ENCODE results near the gene TDRKH.
"Not testable (repeated sequence)": the region's sequence is repeated elsewhere in the genome, so short reads cannot be mapped to it uniquely, and the experiment has no call there.

Gene TDRKH

DNA sequence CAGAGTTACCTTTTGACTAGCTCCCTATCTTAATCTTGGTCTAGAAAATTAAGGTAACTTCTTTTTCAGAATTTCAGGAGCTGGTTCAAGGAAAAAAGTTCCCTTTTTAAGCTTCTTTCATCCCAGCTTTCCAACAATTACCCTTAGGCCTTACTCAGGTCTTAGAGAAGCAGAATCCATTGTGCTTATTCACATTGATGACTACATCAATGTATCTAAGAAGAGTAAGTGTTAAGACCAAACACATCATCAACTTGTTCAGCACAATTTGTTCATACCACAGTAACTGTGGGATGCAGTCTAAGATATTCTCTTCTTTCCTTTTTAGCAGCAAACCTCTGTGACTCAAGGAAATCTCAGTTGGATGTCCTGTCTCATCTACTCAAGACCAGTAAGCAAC, 31.1 kb downstream of the TDRKH start:
- no peak for DNase-seq

DNA sequence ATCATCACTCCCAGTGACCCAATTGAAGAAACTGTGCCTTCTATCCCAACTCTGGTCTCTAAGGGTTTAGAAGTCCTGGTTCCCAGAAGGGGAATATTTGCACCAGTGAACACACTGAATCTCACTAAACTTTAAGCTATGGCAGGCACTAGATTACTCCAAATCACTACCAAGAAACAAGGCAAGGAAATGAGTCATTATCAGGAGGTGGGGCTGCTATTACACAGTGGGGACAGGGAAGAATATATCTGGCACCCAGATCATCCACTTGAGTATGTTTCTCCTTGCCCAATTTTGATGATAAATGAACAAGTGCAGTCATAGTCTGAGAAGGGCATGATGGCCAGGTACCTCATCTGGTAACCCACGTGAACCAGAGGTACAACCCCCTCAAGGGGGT, 34.0 kb downstream of the TDRKH start:
- DNase-seq: no peak

DNA sequence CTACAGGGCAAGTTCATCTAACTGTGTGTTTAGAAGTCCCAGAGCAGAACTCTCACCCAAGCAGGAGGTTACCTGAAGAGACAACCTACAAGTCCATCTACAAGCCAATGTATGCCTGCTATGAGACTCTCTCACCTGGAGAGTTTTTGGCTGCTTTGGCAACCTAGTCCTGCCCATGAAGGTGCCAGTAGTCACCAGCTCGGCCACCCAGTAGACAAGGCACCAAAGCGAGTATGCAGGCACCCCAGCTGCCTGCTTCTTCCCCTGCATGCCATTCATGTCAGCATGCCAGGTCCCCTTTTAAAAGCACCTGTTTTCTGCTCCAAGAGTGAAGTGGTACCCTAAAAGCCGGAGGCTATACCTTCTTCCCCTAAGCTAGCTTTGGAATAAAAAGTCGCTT, 48.8 kb downstream of the TDRKH start:
- DNase-seq: no peak

DNA sequence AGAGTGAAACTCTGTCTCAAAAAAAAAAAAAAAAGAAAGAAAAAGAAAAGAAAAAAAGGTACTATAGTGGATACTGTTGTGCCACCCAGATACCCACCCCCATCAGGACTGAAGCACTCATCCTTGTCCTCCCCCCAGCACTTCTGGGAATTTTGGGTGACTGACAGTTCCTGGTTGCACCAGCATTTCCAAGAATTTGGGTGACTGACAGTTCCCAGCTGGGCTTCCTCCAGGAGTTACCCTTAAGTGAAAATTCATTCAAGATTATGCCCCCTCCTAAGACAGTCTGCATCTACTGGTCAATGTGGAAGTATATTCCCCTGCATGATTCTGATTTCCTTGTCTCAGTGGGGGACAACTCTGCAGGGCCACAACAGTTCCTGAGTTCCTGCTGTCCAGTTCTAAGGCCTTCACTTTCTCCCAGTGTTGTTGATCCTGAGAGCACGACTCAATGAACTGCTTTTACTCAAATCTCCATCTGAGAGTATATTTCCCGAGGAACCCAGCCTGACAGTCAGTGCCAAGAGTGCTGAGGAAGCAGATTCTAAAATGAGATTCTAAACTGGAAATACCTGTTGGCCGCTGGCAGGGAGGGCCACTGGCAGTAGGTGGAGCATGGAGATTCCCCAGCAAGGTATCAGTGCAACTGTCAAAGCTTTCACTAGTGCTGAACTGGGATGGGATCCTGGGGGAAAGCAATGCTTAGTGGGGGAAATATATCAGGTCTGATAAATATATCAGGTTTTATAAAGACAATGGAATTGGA, 50.5 kb downstream of the TDRKH start:
- DNase-seq: no peak

DNA sequence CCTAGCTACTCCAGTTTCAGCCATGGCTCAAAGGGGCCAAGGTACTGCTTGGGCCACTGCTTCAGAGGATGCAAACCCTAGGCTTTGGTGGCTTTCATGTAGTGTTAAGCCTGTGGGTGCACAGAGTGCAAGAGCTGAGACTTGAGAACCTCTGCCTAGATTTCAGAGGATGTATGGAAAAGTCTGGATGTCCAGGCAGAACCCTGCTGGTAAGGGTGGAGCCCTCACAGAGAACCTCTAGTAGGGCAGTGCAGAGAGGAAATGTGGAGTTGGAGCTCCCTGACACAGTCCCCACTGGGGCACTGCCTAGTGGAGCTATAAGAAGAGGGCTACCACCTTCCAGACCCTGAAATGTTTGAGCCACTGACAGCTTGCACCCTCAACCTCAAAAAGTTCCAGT, 52.8 kb downstream of the TDRKH start:
- no peak for DNase-seq

DNA sequence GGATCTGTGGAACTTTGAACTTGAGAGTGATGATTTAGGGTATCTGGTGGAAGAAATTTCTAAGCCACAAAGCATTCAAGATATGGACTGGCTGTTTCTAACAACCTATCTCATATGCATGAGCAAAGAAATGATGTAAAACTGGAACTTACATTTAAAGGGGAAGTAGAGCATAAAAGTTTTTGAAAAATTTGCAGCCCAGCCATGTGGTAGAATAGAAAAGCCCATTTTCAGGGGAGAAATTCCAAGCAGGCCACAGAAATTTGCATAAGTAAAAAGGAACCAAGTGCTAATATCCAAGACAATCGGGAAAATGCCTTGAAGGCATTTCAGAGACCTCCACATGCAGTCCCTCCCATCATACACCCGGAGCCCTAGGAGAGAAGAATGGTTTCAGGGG, 53.3 kb downstream of the TDRKH start:
- DNase-seq: no peak

DNA sequence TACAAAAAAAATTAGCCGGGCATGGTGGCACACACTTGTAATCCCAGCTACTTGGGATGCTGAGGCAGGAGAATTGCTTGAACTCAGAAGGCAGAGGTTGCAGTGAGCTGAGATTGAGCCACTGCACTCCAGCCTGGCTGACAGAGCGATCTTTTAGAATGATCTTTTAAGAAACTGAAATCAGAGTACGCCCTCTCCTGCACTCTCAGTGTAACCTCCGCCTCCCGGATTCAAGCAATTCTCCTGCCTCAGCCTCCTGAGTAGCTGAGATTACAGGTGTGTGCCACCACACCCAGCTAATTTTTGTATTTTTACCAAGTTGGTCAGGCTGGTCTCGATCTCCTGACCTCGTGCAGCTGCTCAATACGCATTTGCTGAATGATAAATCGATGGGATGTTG, 56.3 kb downstream of the TDRKH start:
- DNase-seq: not testable (repeated sequence)

DNA sequence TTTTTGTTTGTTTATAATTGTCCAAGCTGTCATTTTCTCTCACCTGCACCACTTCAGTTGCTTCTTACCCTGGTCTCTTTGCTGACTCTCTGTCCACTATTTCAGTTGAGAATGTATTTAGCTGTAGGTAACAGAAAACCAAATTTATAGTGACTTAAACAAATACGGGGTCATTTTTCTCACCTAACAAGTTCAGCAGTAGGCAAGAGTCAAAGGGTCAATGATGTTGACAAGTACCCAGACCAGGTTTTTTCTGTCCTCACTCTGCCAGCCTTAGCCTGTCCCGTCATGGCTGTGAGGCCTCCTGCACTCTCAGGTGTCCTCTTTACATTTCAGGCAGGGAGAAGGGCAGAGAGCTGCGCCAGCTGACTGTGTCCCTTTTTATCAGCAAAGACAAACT, 57.2 kb downstream of the TDRKH start:
- DNase-seq: no peak

DNA sequence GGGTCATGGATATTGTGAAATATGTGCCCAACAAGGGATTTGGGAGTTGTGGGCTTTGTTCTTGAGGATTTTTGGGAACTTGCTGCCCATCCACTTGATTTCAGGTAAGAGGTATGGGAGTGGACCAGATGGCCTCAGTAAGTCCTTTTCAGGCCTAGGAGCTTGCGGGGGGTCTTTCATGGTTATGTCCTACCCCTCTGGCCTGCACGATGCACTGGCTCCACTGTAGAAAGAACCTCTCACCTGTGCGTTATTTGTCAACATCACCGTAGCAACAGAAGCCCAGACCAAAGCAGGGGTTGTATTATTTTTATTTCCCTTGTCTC, 60.4 kb downstream of the TDRKH start:
- no peak for DNase-seq

DNA sequence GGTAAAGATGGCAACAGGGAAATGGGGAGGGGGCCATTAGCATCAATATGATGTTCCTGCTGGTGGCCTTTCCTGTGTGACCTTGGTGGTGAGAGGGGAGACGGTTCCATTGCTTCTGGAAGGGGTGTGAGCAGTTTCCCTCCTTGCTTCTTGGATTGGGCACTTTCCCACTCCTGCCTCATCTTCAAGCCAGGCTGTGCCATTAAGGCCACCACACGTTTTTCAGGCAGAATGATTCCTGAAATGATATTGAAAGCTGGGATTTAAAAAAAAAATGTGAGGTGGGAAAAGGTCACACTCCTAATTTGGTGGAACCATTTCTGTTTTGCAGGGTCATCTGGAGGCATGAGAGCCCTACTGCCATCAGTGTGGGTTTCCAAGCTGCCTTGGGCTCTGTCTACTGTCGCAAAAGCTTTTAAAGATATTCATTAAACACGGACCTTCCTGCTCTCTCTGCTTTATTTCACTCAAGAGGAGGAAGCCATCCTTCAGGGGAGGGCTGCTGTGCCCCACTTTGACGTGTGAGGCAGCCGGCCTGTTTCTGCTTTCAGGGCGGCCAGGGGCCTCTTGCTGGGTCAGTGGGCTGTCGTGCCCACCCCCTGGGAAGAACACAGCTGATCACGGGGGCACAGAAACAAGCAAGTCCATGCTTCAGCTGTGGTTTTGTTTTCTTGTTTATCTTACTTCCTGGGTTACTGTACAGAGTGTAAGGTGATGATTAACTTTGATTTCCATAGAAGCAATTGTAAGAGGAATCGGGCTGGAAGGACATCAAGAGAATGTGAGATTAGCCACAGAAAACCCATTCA, 60.9 kb downstream of the TDRKH start:
- DNase-seq: no peak

DNA sequence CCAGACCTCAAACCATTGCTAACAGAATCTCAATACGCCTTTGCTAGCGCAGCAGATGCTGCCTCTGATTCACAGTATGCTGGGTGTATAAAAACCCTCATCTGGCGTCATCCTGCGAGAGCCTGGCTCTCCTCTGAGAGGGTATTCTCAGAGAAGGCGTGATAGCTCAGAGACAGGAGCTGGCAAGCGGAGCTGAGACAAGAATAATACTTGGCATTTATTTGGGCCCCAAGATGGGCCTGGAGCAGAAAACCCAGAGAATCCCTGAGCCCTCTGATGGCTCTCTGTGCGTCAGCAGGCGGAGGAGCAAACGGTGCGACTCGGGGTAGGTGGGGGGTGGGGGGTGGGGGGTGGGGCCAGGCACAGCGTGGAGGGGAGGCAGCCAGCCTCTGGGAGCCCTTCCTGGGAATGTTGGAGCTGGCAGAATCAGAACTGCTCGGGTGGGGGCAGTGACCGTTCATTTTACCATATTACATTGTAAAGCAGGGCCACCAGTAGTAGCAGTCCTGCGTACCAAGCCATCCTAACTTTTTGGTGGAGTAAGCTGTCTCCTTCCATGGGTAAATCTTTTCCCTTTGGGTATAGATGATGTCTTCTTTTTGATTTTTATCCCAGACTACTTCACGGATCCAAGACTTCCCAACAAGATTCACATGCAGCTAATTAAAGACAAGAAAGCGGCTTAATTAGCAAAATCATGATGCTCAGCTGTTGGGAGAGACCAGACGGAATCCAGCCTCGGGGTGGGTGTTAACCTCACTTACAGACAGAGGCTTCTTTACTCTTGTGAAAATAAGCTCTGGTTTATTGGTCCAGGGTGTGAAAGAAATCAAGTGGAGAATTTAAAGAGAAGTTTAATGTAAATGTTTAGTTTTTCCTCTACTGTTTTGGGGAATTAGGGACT, 61.9 kb downstream of the TDRKH start:
- DNase-seq: no peak

DNA sequence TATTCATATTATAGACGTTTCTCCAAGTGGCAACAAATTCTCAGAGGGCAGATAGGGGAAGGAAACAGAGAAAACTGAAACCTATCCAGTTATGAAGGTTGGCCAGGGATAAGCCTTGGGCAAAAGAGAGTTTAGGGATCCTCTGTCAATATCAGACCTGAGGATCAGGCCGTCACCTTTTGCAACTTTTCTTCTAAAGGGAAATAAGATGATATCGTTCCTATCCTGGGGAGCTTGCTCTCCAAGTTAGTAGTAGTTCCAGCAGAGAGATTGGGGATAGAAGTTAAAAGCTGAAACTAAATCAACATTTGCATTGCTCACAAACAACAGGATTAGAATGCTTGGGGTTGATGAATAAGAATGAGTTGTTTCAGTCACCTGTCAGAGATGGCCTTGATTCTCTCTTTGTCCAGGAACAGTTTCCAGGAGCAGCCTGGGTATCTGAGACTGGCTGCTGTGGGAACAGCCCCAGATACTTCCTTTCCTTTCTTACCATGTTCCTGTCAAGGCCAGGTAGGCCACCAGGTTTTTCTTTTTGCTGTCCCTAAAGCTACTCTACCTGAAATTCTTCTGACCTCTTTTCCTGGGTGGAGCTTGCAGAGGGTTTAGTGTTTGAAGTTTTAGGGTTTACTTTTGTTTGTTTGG, 66.5 kb downstream of the TDRKH start:
- DNase-seq: no peak

Measured in stimulated activated CD4-positive, alpha-beta T cell treated with anti-CD3 and anti-CD28 coated beads, Interleukin-2, amount 100 ng/mL, for 48 hours (primary cell).